Right lobe of liver (tissue), 6 donors: ENCODE results near the gene TNNC1. TPM values are rescaled to one million over a fixed set of nuclear protein-coding genes. Genes with fewer than 3 reads are reported as not detected.
A peak's percentile ranks its signal among the peaks of the same experiment; 100 is the strongest.

Source experiments
- ATAC-seq, 4 donors: fragments of 200-7000 bp; cut with Tn5 transposase; one replicate each; pipeline ENCODE4 v1.9.1; 2020; ENCODE audit warnings: mild to moderate bottlenecking in 4 of 4, moderate library complexity in 4 of 4
- DNase-seq, 3 donors: peaks; one replicate each; pipeline ENCODE4 v3.0.0-alpha.2; 2020
- H3K27ac ChIP-seq, 3 donors: fragments of 200-600 bp; one replicate each; pipeline ENCODE4 v1.8.0; 2022
- H3K27me3 ChIP-seq, 2 donors: fragments of 200-600 bp; one replicate each; pipeline ENCODE4 v1.8.0; 2022
- H3K36me3 ChIP-seq, 4 donors: fragments of 200-600 bp; sonication (generic) in 1 of 4; one replicate each; pipeline versions ENCODE4 v1.5.1 to v1.8.0; 2017 to 2022; ENCODE audit warnings: control low read depth in 1 of 4
- H3K4me1 ChIP-seq, 4 donors: fragments of 200-600 bp; sonication (generic) in 1 of 4; one replicate each; pipeline versions ENCODE4 v1.5.1 to v1.8.0; 2017 to 2022; ENCODE audit warnings: control low read depth in 1 of 4
- H3K4me3 ChIP-seq, 3 donors: fragments of 200-600 bp; one replicate each; pipeline ENCODE4 v1.8.0; 2022
- H3K9me3 ChIP-seq, 4 donors: fragments of 200-600 bp; sonication (generic) in 1 of 4; one replicate each; pipeline versions ENCODE4 v1.5.1 to v1.8.0; 2017 to 2022; ENCODE audit warnings: control low read depth in 1 of 4
- CTCF ChIP-seq, 4 donors: fragments of 200-600 bp in 3 of 4; fragments of 450-650 bp in 1 of 4; IDR thresholded peaks; one replicate each; pipeline versions ENCODE4 v1.5.1 to v1.8.0; 2016 to 2022; ENCODE audit warnings: antibody characterized with exemption in 4 of 4, mild to moderate bottlenecking in 2 of 4
- POLR2A ChIP-seq: fragments of 450-650 bp; IDR thresholded peaks from one replicate; pipeline ENCODE4 v1.6.1; 2017; ENCODE audit warnings: antibody characterized with exemption, mild to moderate bottlenecking
- WGBS: methylation state at CpG from one replicate; pipeline ENCODE4 v1.1.6; 2018; ENCODE audit warnings: low coverage, low lambda C conversion rate; ENCODE audit not compliant: insufficient coverage; ENCODE audit errors: missing lambda C conversion rate; 5-methylcytosine and 5-hydroxymethylcytosine counted together
- intact Hi-C, 2 donors: fragments of 100-400 bp; cut with DNase I; formaldehyde crosslinking; loops; one replicate each; pipeline versions ENCODE4 v1.11.2 to v1.14.1; 2022
- total RNA-seq, 6 experiments: library from RNA; depleted of rRNA in 2 of 6; stranded (reverse); fragments of >200 nt in 2 of 6; fragmentation: NEBNext Ultra II Directional in 3 of 6; extraction: Animal tissue kit (Norgen Biotek cat#: 25700) in 3 of 6; gene quantifications; one replicate each; pipeline versions ENCODE4 v1.1.0 to v1.2.4, GENCODE V29; 2016 to 2023
- donor health status: DM: no; HTN: yes; CAD: no.
- donor health status: DM: no; HTN: no; CAD: no.
- donor health status: DM: no; HTN: no; CAD: no.
- donor health status: DM: no; HTN: yes; CAD: no.
- donor health status: DM: no; HTN: yes; CAD: no.

TNNC1 gene
- total RNA-seq, 6 experiments from 2014 or later, result 0.55 to 12.2 (median 1.3) TPM

GRCh38 chr3:52432691-52433141, 21.1 kb downstream of the TNNC1 start:
- Histone ChIP-seq H3K27ac (no peak overlapping the region), H3K9me3 (no peaks in the 10 kb centered on the region), H3K4me3 (no peak overlapping the region), H3K27me3 (no peaks in the 10 kb centered on the region), H3K4me1 (no peaks in the 10 kb centered on the region), H3K36me3 (no peaks in the 10 kb centered on the region)
- 32% methylated on average over 2 of the region's 4 CpGs for WGBS
- peak in 1 of 3 donors; percentile 39 for DNase-seq
- ATAC-seq, result no peak
- intact Hi-C loops, result no loop called here
- TF ChIP-seq POLR2A (no peak), CTCF (IDR thresholded peaks at IDR 0.05) (no peak)

- Histone ChIP-seq H3K9me3 (no peaks in the 10 kb centered on the region), H3K4me1 (no peaks in the 10 kb centered on the region), H3K27ac (no peak overlapping the region), H3K27me3 (no peaks in the 10 kb centered on the region), H3K4me3 (no peak overlapping the region), H3K36me3 (no peaks in the 10 kb centered on the region)
- ATAC-seq (no peak), DNase-seq (no peak)
- intact Hi-C loops, result no loop called here
- no peak for TF ChIP-seq POLR2A
- no peak for TF ChIP-seq CTCF (IDR thresholded peaks at IDR 0.05)
- WGBS, result 64% methylated on average over 4 of the region's 6 CpGs
Measured at GRCh38 chr3:52432225-52432624, 21.6 kb downstream of the TNNC1 start.

- Histone ChIP-seq H3K27ac (no peak overlapping the region), H3K9me3 (no peaks in the 10 kb centered on the region), H3K4me3 (no peak overlapping the region), H3K4me1 (no peaks in the 10 kb centered on the region), H3K36me3 (no peaks in the 10 kb centered on the region), H3K27me3 (no peaks in the 10 kb centered on the region)
- intact Hi-C loops, result no loop called here
- TF ChIP-seq CTCF (IDR thresholded peaks at IDR 0.05) (no peak), POLR2A (no peak)
- DNase-seq (no peak), ATAC-seq (no peak)
- WGBS, result 65% methylated on average over 6 of the region's 10 CpGs
Measured at GRCh38 chr3:52431459-52432223, 22.2 kb downstream of the TNNC1 start.

GRCh38 chr3:52430416-52430810, 23.4 kb downstream of the TNNC1 start:
- H3K4me3 ChIP-seq, result no peak overlapping the region
- H3K27me3 ChIP-seq, result no peaks in the 10 kb centered on the region
- no peaks in the 10 kb centered on the region for H3K9me3 ChIP-seq
- no peak for ATAC-seq
- H3K4me1 ChIP-seq, result no peaks in the 10 kb centered on the region
- intact Hi-C loops, result no loop called here
- no peaks in the 10 kb centered on the region for H3K36me3 ChIP-seq
- 75% methylated on average over 5 of the region's 9 CpGs for WGBS
- H3K27ac ChIP-seq, result no peak overlapping the region
- TF ChIP-seq CTCF (IDR thresholded peaks at IDR 0.05) (no peak), POLR2A (no peak)
- DNase-seq, result no peak
